Measurements from ENCODE around the gene CEP152.

Gene CEP152

DNA sequence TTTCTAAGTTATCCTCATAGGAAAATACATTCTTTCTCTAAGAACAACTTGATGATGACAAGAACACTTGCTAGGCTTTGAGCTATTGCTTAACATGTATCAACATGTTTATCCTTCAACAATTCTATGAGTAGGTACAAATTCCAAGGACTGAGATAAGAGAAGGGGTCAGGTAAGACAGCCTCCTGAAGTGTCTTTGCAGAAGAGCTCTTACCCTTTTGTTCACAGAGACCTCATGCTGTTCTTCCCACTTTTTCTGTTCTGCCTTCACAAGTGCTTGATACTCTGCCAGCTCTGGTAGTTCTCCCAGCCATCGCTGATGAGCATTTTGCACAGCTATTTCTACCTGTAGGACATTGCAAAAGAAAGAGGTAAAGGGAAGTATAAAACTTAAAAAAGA is 50.9 kb downstream of the CEP152 start:
- Histone ChIP-seq H3K14ac (ENCODE audit: low read length) (no peak overlapping the region), H3K18ac (ENCODE audit: low read length) (no peak overlapping the region), H3K4me2 (ENCODE audit: low read length) (no peak overlapping the region), H2BK5ac (ENCODE audit: low read depth, low read length, poor library complexity) (no peak overlapping the region), H3K9me3 (ENCODE audit: insufficient read depth, low read depth, low read length) (no peaks in the 10 kb centered on the region), H3K23ac (ENCODE audit: low read length) (no peak overlapping the region), H2AK5ac (ENCODE audit: low read length) (no peak overlapping the region), H3K27me3 (ENCODE audit: insufficient read depth, low read length) (no peaks in the 10 kb centered on the region), H2BK120ac (ENCODE audit: insufficient read depth, low read length, poor library complexity) (no peak overlapping the region), H3K4ac (ENCODE audit: low read depth, low read length) (no peak overlapping the region), H3K36me3 (ENCODE audit: control insufficient read depth in 1 of 2, insufficient read depth in 2 of 2, low read length in 2 of 2) (no peaks in the 10 kb centered on the region), H3K9ac (ENCODE audit: low read length) (no peak overlapping the region), H3K27ac (ENCODE audit: low read depth, low read length) (no peak overlapping the region), H2AFZ (ENCODE audit: insufficient read depth, low read length, poor library complexity) (no peak overlapping the region), H3K79me1 (ENCODE audit: low read length) (no peaks in the 10 kb centered on the region), H3K79me2 (ENCODE audit: control insufficient read depth, insufficient read depth, low read length, poor library complexity) (no peaks in the 10 kb centered on the region), H4K8ac (ENCODE audit: low read depth, low read length) (no peak overlapping the region), H3K4me1 (ENCODE audit: control insufficient read depth in 1 of 2, insufficient read depth in 2 of 2, low read length in 2 of 2) (peaks cover 0 to 2% of the 10 kb centered on the region in 2 experiments), H2BK12ac (ENCODE audit: low read length) (no peak overlapping the region), H4K91ac (ENCODE audit: low read depth, low read length) (no peak overlapping the region), H3K4me3 (ENCODE audit: low read depth, low read length) (no peak overlapping the region), H4K12ac (ENCODE audit: low read depth, low read length) (no peak overlapping the region)
- WGBS (ENCODE audit: extremely low coverage, insufficient coverage, insufficient read length): no CpG with 5 or more reads among the region's 1 CpG
- DNase-seq: peak; percentile 10 to 72

DNA sequence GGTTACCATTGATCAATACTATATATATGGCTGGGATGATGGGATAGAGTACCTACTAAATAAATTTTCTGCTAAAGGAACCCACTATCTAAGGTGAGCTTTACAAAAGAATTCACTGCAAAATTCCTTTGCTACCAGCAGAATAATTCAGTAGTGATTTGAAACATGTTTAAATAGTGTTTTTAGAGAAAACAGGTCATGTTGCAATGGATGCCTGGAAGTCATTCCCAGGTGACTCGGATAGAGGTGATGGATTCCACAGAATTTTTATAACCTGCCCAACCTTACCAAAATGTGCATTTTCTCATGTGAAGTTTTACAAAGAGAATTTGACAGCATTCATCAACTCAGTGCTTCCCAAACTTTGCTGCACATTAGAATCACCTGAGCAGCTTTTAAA is 53.2 kb downstream of the CEP152 start:
- H2AK5ac ChIP-seq (ENCODE audit: low read length): no peak overlapping the region
- WGBS (ENCODE audit: extremely low coverage, insufficient coverage, insufficient read length): no CpG with 5 or more reads among the region's 1 CpG
- no peak overlapping the region for H3K4ac ChIP-seq (ENCODE audit: low read depth, low read length)
- no peak overlapping the region for H3K9ac ChIP-seq (ENCODE audit: low read length)
- H4K91ac ChIP-seq (ENCODE audit: low read depth, low read length): no peak overlapping the region
- peaks cover 0 to 2% of the 10 kb centered on the region in 2 experiments for H3K4me1 ChIP-seq (ENCODE audit: control insufficient read depth in 1 of 2, insufficient read depth in 2 of 2, low read length in 2 of 2)
- no peak overlapping the region for H2BK5ac ChIP-seq (ENCODE audit: low read depth, low read length, poor library complexity)
- H3K36me3 ChIP-seq (ENCODE audit: control insufficient read depth in 1 of 2, insufficient read depth in 2 of 2, low read length in 2 of 2): no peaks in the 10 kb centered on the region
- no peak overlapping the region for H2BK12ac ChIP-seq (ENCODE audit: low read length)
- H2BK120ac ChIP-seq (ENCODE audit: insufficient read depth, low read length, poor library complexity): no peak overlapping the region
- no peaks in the 10 kb centered on the region for H3K27me3 ChIP-seq (ENCODE audit: insufficient read depth, low read length)
- no peak overlapping the region for H2AFZ ChIP-seq (ENCODE audit: insufficient read depth, low read length, poor library complexity)
- H4K8ac ChIP-seq (ENCODE audit: low read depth, low read length): no peak overlapping the region
- H3K23ac ChIP-seq (ENCODE audit: low read length): no peak overlapping the region
- no peak overlapping the region for H3K4me3 ChIP-seq (ENCODE audit: low read depth, low read length)
- H3K14ac ChIP-seq (ENCODE audit: low read length): no peak overlapping the region
- peak; percentile 62 to 91 for DNase-seq
- no peak overlapping the region for H3K27ac ChIP-seq (ENCODE audit: low read depth, low read length)
- H3K4me2 ChIP-seq (ENCODE audit: low read length): no peak overlapping the region
- H3K9me3 ChIP-seq (ENCODE audit: insufficient read depth, low read depth, low read length): no peaks in the 10 kb centered on the region
- no peaks in the 10 kb centered on the region for H3K79me2 ChIP-seq (ENCODE audit: control insufficient read depth, insufficient read depth, low read length, poor library complexity)
- no peak overlapping the region for H3K18ac ChIP-seq (ENCODE audit: low read length)
- no peaks in the 10 kb centered on the region for H3K79me1 ChIP-seq (ENCODE audit: low read length)
- no peak overlapping the region for H4K12ac ChIP-seq (ENCODE audit: low read depth, low read length)

DNA sequence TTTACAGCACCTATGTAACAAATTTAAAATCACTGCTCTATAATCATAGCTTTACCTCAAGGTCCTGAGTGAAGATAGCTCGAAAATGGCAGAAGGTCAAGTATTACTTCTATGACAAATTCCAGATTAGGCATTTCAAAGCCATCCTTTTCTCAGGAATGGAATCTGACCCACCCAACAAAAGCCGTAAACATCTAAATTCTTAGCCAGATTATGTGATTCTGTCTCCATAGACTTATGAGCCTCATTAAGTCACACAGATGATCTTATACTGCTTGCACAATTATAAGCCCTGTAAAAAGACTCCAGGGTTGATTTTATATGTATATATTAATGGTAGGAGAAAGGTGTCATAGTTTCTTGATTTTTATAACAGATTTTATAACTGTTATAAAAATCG is 56.9 kb downstream of the CEP152 start:
- Histone ChIP-seq H2AK5ac (ENCODE audit: low read length) (no peak overlapping the region), H3K9me3 (ENCODE audit: insufficient read depth, low read depth, low read length) (no peaks in the 10 kb centered on the region), H3K18ac (ENCODE audit: low read length) (no peak overlapping the region), H3K4ac (ENCODE audit: low read depth, low read length) (no peak overlapping the region), H3K9ac (ENCODE audit: low read length) (no peak overlapping the region), H3K79me1 (ENCODE audit: low read length) (no peaks in the 10 kb centered on the region), H4K12ac (ENCODE audit: low read depth, low read length) (no peak overlapping the region), H3K27me3 (ENCODE audit: insufficient read depth, low read length) (no peaks in the 10 kb centered on the region), H2AFZ (ENCODE audit: insufficient read depth, low read length, poor library complexity) (no peak overlapping the region), H3K4me2 (ENCODE audit: low read length) (no peak overlapping the region), H3K36me3 (ENCODE audit: control insufficient read depth in 1 of 2, insufficient read depth in 2 of 2, low read length in 2 of 2) (no peaks in the 10 kb centered on the region), H3K27ac (ENCODE audit: low read depth, low read length) (no peak overlapping the region), H3K79me2 (ENCODE audit: control insufficient read depth, insufficient read depth, low read length, poor library complexity) (no peaks in the 10 kb centered on the region), H3K14ac (ENCODE audit: low read length) (no peak overlapping the region), H3K4me3 (ENCODE audit: low read depth, low read length) (no peak overlapping the region), H3K4me1 (ENCODE audit: control insufficient read depth in 1 of 2, insufficient read depth in 2 of 2, low read length in 2 of 2) (no peaks in the 10 kb centered on the region), H2BK120ac (ENCODE audit: insufficient read depth, low read length, poor library complexity) (no peak overlapping the region), H3K23ac (ENCODE audit: low read length) (no peak overlapping the region), H4K8ac (ENCODE audit: low read depth, low read length) (no peak overlapping the region), H4K91ac (ENCODE audit: low read depth, low read length) (no peak overlapping the region), H2BK12ac (ENCODE audit: low read length) (no peak overlapping the region), H2BK5ac (ENCODE audit: low read depth, low read length, poor library complexity) (no peak overlapping the region)
- peak; percentile 23 to 76 for DNase-seq
- no CpG with 5 or more reads among the region's 3 CpGs for WGBS (ENCODE audit: extremely low coverage, insufficient coverage, insufficient read length)

DNA sequence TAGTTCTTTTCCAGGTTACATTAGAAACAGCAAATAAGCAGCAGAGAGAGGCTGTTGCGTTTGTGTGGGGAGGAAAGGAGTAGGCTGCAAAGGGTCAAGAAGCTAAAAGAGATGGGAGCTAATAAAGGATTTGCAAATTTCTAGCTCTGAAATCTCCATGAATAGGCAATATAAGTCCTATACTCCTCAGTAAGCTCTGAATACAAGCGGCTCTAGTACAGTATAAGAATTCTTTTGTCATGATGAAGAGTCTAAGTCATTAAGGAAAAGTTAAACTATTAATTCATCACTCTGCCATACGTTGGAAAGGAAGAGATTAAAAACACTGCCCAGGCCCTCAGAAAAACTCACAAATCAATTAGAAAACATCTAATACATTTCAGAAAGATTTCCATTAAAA is 59.3 kb downstream of the CEP152 start:
- no peaks in the 10 kb centered on the region for H3K9me3 ChIP-seq (ENCODE audit: insufficient read depth, low read depth, low read length)
- H2AK5ac ChIP-seq (ENCODE audit: low read length): no peak overlapping the region
- no peaks in the 10 kb centered on the region for H3K27me3 ChIP-seq (ENCODE audit: insufficient read depth, low read length)
- H3K9ac ChIP-seq (ENCODE audit: low read length): no peak overlapping the region
- H2AFZ ChIP-seq (ENCODE audit: insufficient read depth, low read length, poor library complexity): no peak overlapping the region
- H3K4ac ChIP-seq (ENCODE audit: low read depth, low read length): no peak overlapping the region
- H2BK120ac ChIP-seq (ENCODE audit: insufficient read depth, low read length, poor library complexity): no peak overlapping the region
- no peak overlapping the region for H3K18ac ChIP-seq (ENCODE audit: low read length)
- WGBS (ENCODE audit: extremely low coverage, insufficient coverage, insufficient read length): no CpG with 5 or more reads among the region's 3 CpGs
- H3K79me1 ChIP-seq (ENCODE audit: low read length): no peaks in the 10 kb centered on the region
- no peak overlapping the region for H2BK5ac ChIP-seq (ENCODE audit: low read depth, low read length, poor library complexity)
- H2BK12ac ChIP-seq (ENCODE audit: low read length): no peak overlapping the region
- no peak overlapping the region for H4K12ac ChIP-seq (ENCODE audit: low read depth, low read length)
- DNase-seq: no peak
- no peak overlapping the region for H3K4me3 ChIP-seq (ENCODE audit: low read depth, low read length)
- no peak overlapping the region for H4K91ac ChIP-seq (ENCODE audit: low read depth, low read length)
- H3K23ac ChIP-seq (ENCODE audit: low read length): no peak overlapping the region
- no peak overlapping the region for H3K14ac ChIP-seq (ENCODE audit: low read length)
- H4K8ac ChIP-seq (ENCODE audit: low read depth, low read length): no peak overlapping the region
- H3K36me3 ChIP-seq (ENCODE audit: control insufficient read depth in 1 of 2, insufficient read depth in 2 of 2, low read length in 2 of 2): no peaks in the 10 kb centered on the region
- H3K4me1 ChIP-seq (ENCODE audit: control insufficient read depth in 1 of 2, insufficient read depth in 2 of 2, low read length in 2 of 2): no peaks in the 10 kb centered on the region
- H3K79me2 ChIP-seq (ENCODE audit: control insufficient read depth, insufficient read depth, low read length, poor library complexity): no peaks in the 10 kb centered on the region
- H3K27ac ChIP-seq (ENCODE audit: low read depth, low read length): no peak overlapping the region
- no peak overlapping the region for H3K4me2 ChIP-seq (ENCODE audit: low read length)

All from trophoblast cell (in vitro differentiated cells and primary cell).